C4-2B (cell line): ENCODE data around the gene C6orf89.

Experiments used
- ZFX ChIP-seq: fragments of 450-650 bp; IDR thresholded peaks from 2 replicates; pipeline ENCODE4 v1.6.1; 2017
- TF ChIP-seq, protein P1 (sequence below): fragments of 450-650 bp; conservative IDR thresholded peaks from 2 replicates; pipeline ENCODE4 v1.5.1; 2017; ENCODE audit warnings: mild to moderate bottlenecking

DNA sequence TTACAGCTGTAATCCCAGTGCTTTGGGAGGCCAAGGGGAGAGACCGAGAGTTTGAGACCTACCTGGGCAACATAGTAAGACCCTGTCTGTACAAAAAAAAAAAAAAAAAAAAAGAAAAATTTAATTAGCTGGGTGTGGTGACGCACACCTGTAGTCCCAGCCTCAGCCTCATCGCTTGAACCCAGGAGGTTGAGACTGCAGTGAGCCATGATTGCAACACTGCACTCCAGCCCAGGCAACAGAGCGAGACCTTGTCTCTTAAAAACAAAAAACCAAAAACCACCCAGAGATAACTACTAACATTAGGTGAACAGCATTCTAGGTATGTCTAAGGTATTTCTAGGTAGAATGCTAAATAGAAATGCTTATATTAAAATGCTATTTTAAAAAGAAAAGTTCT is 47.8 kb downstream of the C6orf89 start:
- TF ChIP-seq, protein P1, sequence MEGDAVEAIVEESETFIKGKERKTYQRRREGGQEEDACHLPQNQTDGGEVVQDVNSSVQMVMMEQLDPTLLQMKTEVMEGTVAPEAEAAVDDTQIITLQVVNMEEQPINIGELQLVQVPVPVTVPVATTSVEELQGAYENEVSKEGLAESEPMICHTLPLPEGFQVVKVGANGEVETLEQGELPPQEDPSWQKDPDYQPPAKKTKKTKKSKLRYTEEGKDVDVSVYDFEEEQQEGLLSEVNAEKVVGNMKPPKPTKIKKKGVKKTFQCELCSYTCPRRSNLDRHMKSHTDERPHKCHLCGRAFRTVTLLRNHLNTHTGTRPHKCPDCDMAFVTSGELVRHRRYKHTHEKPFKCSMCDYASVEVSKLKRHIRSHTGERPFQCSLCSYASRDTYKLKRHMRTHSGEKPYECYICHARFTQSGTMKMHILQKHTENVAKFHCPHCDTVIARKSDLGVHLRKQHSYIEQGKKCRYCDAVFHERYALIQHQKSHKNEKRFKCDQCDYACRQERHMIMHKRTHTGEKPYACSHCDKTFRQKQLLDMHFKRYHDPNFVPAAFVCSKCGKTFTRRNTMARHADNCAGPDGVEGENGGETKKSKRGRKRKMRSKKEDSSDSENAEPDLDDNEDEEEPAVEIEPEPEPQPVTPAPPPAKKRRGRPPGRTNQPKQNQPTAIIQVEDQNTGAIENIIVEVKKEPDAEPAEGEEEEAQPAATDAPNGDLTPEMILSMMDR = no peak
- no peak for TF ChIP-seq ZFX
